K562 (cell line): ENCODE measurements around the gene PPP1R15B.

Experiments
- BHLHE40 ChIP-seq: IDR thresholded peaks from 2 replicates; pipeline ENCODE4 v1.6.1; 2011; ENCODE audit warnings: low read length, improper control_type of control experiment
- EGR1 ChIP-seq: fragments of 450-650 bp; conservative IDR thresholded peaks from 2 replicates; pipeline ENCODE4 v1.6.1; 2017; ENCODE audit warnings: mild to moderate bottlenecking
- EZH2 ChIP-seq: IDR thresholded peaks from 2 replicates; pipeline ENCODE4 v1.6.1; 2012; ENCODE audit warnings: low read depth, mild to moderate bottlenecking, inconsistent platforms, low read length, borderline replicate concordance
- MGA ChIP-seq: fragments of 450-650 bp; IDR thresholded peaks from 2 replicates; pipeline ENCODE4 v1.6.1; 2016; ENCODE audit warnings: mild to moderate bottlenecking, moderate library complexity
- POLR2A ChIP-seq: fragments of 450-650 bp; conservative IDR thresholded peaks from 2 replicates; pipeline ENCODE4 v1.6.1; 2016
- RAD21 ChIP-seq, 2 experiments: fragments of 250-450 bp in 1 of 2; fragments of 450-650 bp in 1 of 2; sonication (Bioruptor Pico) in 1 of 2; formaldehyde crosslinking in 1 of 2; IDR thresholded peaks in 1 of 2; conservative IDR thresholded peaks in 1 of 2; 2 replicates each; pipeline versions ENCODE4 v1.4.0 to v1.8.0; 2020 to 2022; ENCODE audit warnings: mild to moderate bottlenecking in 2 of 2, moderate library complexity in 1 of 2
- SAP30 ChIP-seq: fragments of 200-600 bp; sonication (generic); IDR thresholded peaks from 2 replicates; pipeline ENCODE4 v1.6.1; 2012; ENCODE audit warnings: borderline replicate concordance, low read depth, mild to moderate bottlenecking, moderate library complexity, low read length, control low read depth, inconsistent platforms; ENCODE audit not compliant: insufficient read depth, poor library complexity, severe bottlenecking
- SETDB1 ChIP-seq: IDR thresholded peaks from one replicate; pipeline ENCODE4 v1.6.1; 2012; ENCODE audit warnings: low read length, control low read depth, inconsistent platforms
- ZNF655 ChIP-seq: fragments of 250-450 bp; sonication (Bioruptor Pico); IDR thresholded peaks from 2 replicates; pipeline ENCODE4 v1.5.0; 2021
- TF ChIP-seq, protein P1 (sequence below), 3 experiments: IDR thresholded peaks in 2 of 3; conservative IDR thresholded peaks in 1 of 3; 2 replicates each; pipeline ENCODE4 v1.5.1; 2011 to 2012; ENCODE audit warnings: low read length in 3 of 3, mild to moderate bottlenecking in 3 of 3, control low read depth in 2 of 3, improper control_type of control experiment in 1 of 3, inconsistent platforms in 1 of 3, low read depth in 1 of 3, mixed read lengths in 1 of 3, moderate library complexity in 1 of 3; ENCODE audit not compliant: insufficient read depth in 2 of 3

GRCh38 chr1:204419064-204419403, 7.4 kb upstream of the PPP1R15B start:
- TF ChIP-seq ZNF655 (CRISPR knock-in tag) (no peak), RAD21 (CRISPR knock-in tag; conservative IDR thresholded peaks at IDR 0.05 in 1 of 2, IDR thresholded peaks at IDR 0.05 in 1 of 2) (no peak), SAP30 (no peak), MGA (no peak), SETDB1 (no peak), POLR2A (no peak), EZH2 (no peak), BHLHE40 (no peak), EGR1 (no peak)
- TF ChIP-seq, protein P1, sequence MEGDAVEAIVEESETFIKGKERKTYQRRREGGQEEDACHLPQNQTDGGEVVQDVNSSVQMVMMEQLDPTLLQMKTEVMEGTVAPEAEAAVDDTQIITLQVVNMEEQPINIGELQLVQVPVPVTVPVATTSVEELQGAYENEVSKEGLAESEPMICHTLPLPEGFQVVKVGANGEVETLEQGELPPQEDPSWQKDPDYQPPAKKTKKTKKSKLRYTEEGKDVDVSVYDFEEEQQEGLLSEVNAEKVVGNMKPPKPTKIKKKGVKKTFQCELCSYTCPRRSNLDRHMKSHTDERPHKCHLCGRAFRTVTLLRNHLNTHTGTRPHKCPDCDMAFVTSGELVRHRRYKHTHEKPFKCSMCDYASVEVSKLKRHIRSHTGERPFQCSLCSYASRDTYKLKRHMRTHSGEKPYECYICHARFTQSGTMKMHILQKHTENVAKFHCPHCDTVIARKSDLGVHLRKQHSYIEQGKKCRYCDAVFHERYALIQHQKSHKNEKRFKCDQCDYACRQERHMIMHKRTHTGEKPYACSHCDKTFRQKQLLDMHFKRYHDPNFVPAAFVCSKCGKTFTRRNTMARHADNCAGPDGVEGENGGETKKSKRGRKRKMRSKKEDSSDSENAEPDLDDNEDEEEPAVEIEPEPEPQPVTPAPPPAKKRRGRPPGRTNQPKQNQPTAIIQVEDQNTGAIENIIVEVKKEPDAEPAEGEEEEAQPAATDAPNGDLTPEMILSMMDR (IDR thresholded peaks at IDR 0.05 in 2 of 3, conservative IDR thresholded peaks at IDR 0.05 in 1 of 3; ENCODE audit: insufficient read depth in 2 of 3, low read depth in 1 of 3, low read length in 3 of 3) = no peak
